Dendritic cell treated with granulocyte-macrophage colony-stimulating factor and Interleukin-4, amounts not matched to agents 40 ng/mL and 50 ng/mL, for 4 days (primary cell): ENCODE measurements around the gene NMNAT2.

Experiments
- H3K27ac Mint-ChIP-seq: one replicate; pipeline ENCODE4 v1.8.0; 2022; ENCODE audit warnings: mild to moderate bottlenecking, mixed read lengths
- H3K27me3 Mint-ChIP-seq: one replicate; pipeline ENCODE4 v1.8.0; 2022; ENCODE audit warnings: mild to moderate bottlenecking, mixed read lengths
- H3K36me3 Mint-ChIP-seq: one replicate; pipeline ENCODE4 v1.8.0; 2022; ENCODE audit warnings: low read depth, mixed read lengths
- H3K4me1 Mint-ChIP-seq: one replicate; pipeline ENCODE4 v1.8.0; 2022; ENCODE audit warnings: low read depth, mixed read lengths
- H3K4me3 Mint-ChIP-seq: one replicate; pipeline ENCODE4 v1.8.0; 2022; ENCODE audit warnings: mild to moderate bottlenecking, moderate library complexity, mixed read lengths
- H3K9me3 Mint-ChIP-seq: one replicate; pipeline ENCODE4 v1.8.0; 2022; ENCODE audit warnings: mixed read lengths
- intact Hi-C: fragments of 100-400 bp; cut with micrococcal nuclease; formaldehyde crosslinking; loops from one replicate; pipeline ENCODE4 v1.15.0; 2022

The NMNAT2 gene

GRCh38 chr1:183259924-183260323 is 158.3 kb downstream of the NMNAT2 start:
- intact Hi-C loops = no loop called here
- Mint-ChIP-seq H3K27ac (no peak overlapping the region), H3K4me1 (peaks cover 10% of the 10 kb centered on the region), H3K9me3 (no peaks in the 10 kb centered on the region), H3K36me3 (no peaks in the 10 kb centered on the region), H3K4me3 (no peak overlapping the region), H3K27me3 (peaks cover 16% of the 10 kb centered on the region)

GRCh38 chr1:183255073-183255472 is 163.1 kb downstream of the NMNAT2 start:
- Mint-ChIP-seq H3K9me3 (no peaks in the 10 kb centered on the region), H3K27me3 (peaks cover 18% of the 10 kb centered on the region), H3K4me3 (no peak overlapping the region), H3K36me3 (no peaks in the 10 kb centered on the region), H3K4me1 (peaks cover 11% of the 10 kb centered on the region), H3K27ac (no peak overlapping the region)
- intact Hi-C loops = no loop called here

- H3K36me3 Mint-ChIP-seq = no peaks in the 10 kb centered on the region
- intact Hi-C loops = no loop called here
- H3K27ac Mint-ChIP-seq = no peak overlapping the region
- H3K4me1 Mint-ChIP-seq = peaks cover 6% of the 10 kb centered on the region
- H3K27me3 Mint-ChIP-seq = peaks cover 5% of the 10 kb centered on the region
- H3K4me3 Mint-ChIP-seq = no peak overlapping the region
- no peaks in the 10 kb centered on the region for H3K9me3 Mint-ChIP-seq
Observed at GRCh38 chr1:183251959-183252450, 166.2 kb downstream of the NMNAT2 start.

GRCh38 chr1:183251101-183251958 is 166.8 kb downstream of the NMNAT2 start:
- no peak overlapping the region for H3K4me3 Mint-ChIP-seq
- no peak overlapping the region for H3K27ac Mint-ChIP-seq
- intact Hi-C loops = no loop called here
- no peaks in the 10 kb centered on the region for H3K36me3 Mint-ChIP-seq
- peaks cover 6% of the 10 kb centered on the region for H3K4me1 Mint-ChIP-seq
- H3K27me3 Mint-ChIP-seq = peaks cover 5% of the 10 kb centered on the region
- no peaks in the 10 kb centered on the region for H3K9me3 Mint-ChIP-seq

GRCh38 chr1:183249941-183250452 is 168.2 kb downstream of the NMNAT2 start:
- H3K27me3 Mint-ChIP-seq = peaks cover 5% of the 10 kb centered on the region
- no peaks in the 10 kb centered on the region for H3K36me3 Mint-ChIP-seq
- no peak overlapping the region for H3K4me3 Mint-ChIP-seq
- peaks cover 6% of the 10 kb centered on the region for H3K4me1 Mint-ChIP-seq
- intact Hi-C loops = no loop called here
- H3K9me3 Mint-ChIP-seq = no peaks in the 10 kb centered on the region
- H3K27ac Mint-ChIP-seq = no peak overlapping the region

GRCh38 chr1:183248989-183249691 is 169.0 kb downstream of the NMNAT2 start:
- Mint-ChIP-seq H3K27ac (no peak overlapping the region), H3K36me3 (no peaks in the 10 kb centered on the region), H3K27me3 (peaks cover 2% of the 10 kb centered on the region), H3K4me3 (no peak overlapping the region), H3K9me3 (no peaks in the 10 kb centered on the region), H3K4me1 (peaks cover 10% of the 10 kb centered on the region)
- intact Hi-C loops = no loop called here

- peaks cover 1% of the 10 kb centered on the region for H3K27me3 Mint-ChIP-seq
- H3K9me3 Mint-ChIP-seq = no peaks in the 10 kb centered on the region
Observed at GRCh38 chr1:183247931-183248330, 170.2 kb downstream of the NMNAT2 start.

GRCh38 chr1:183247484-183247883 is 170.7 kb downstream of the NMNAT2 start:
- Mint-ChIP-seq H3K27me3 (peaks cover under 1% of the 10 kb centered on the region), H3K4me1 (peaks cover 21% of the 10 kb centered on the region), H3K4me3 (no peak overlapping the region), H3K27ac (no peak overlapping the region), H3K36me3 (no peaks in the 10 kb centered on the region), H3K9me3 (no peaks in the 10 kb centered on the region)
- intact Hi-C loops = no loop called here

More at GRCh38 chr1:183247931-183248330, 170.2 kb downstream of the NMNAT2 start:
- Mint-ChIP-seq H3K4me1 (peaks cover 20% of the 10 kb centered on the region), H3K4me3 (no peak overlapping the region), H3K27ac (no peak overlapping the region), H3K36me3 (no peaks in the 10 kb centered on the region)
- intact Hi-C loops = no loop called here

DNA sequence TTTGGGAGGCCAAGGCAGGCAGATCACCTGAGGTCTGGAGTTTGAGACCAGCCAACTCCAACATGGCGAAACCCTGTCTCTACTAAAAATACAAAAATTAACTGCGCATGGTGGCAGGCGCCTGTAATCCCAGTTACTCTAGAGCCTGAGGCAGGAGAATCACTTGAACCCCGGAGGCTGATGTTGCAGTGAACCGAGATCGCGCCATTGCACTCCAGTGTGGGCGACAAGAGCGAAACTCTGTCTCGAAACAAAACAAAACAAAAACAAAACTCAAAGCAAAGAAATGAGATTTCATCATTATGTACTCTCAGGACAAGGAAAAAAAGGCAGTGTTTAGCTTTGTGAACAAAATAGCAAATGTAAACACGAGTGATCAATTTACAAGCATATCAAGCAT is 171.1 kb downstream of the NMNAT2 start:
- H3K27ac Mint-ChIP-seq = no peak overlapping the region
- H3K4me3 Mint-ChIP-seq = no peak overlapping the region
- H3K4me1 Mint-ChIP-seq = peaks cover 20% of the 10 kb centered on the region
- no peaks in the 10 kb centered on the region for H3K9me3 Mint-ChIP-seq
- intact Hi-C loops = no loop called here
- H3K36me3 Mint-ChIP-seq = no peaks in the 10 kb centered on the region
- no peaks in the 10 kb centered on the region for H3K27me3 Mint-ChIP-seq

DNA sequence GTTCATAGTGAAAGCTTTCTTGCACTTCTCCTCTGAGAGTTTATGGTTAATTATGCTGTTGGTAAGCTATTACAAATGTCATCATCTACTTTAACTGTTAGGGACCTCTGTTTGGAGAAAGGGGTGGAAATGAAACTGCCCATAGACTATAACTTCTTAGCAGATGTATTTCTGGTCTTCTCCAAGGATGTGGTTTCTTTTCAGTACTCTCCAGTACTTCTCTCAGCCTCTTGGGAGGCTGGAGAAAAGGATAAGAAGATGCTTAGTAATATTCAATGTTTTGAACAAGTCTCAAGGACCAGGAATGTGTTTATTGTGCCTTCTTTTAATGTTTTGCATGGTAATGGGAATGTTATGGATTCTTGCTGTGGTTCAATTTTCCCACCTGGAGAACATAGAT is 171.7 kb downstream of the NMNAT2 start:
- H3K4me1 Mint-ChIP-seq = peaks cover 15% of the 10 kb centered on the region
- no peaks in the 10 kb centered on the region for H3K36me3 Mint-ChIP-seq
- no peak overlapping the region for H3K27ac Mint-ChIP-seq
- H3K4me3 Mint-ChIP-seq = no peak overlapping the region
- no peaks in the 10 kb centered on the region for H3K9me3 Mint-ChIP-seq
- intact Hi-C loops = no loop called here
- H3K27me3 Mint-ChIP-seq = no peaks in the 10 kb centered on the region

DNA sequence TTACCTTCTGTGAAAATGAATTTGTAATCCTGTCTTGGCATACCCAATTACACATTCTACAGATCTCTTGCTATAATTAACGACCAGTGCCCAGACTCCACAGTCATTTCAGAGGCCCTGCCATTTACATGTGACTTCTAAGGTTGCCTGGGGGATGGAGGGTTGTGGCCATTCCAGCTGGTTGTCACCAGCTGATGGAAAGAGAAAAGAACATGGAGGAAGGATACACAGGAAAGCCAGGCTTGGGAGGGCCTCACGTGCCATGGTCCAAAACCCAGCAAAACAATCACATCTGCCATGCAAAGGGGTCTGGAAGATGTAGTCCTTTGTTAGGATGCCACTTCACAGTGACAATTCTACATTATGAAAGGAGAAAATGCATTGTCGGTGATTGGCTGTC is 172.8 kb downstream of the NMNAT2 start:
- no peak overlapping the region for H3K27ac Mint-ChIP-seq
- H3K9me3 Mint-ChIP-seq = no peaks in the 10 kb centered on the region
- peaks cover 15% of the 10 kb centered on the region for H3K4me1 Mint-ChIP-seq
- H3K36me3 Mint-ChIP-seq = no peaks in the 10 kb centered on the region
- H3K4me3 Mint-ChIP-seq = no peak overlapping the region
- intact Hi-C loops = no loop called here
- H3K27me3 Mint-ChIP-seq = no peaks in the 10 kb centered on the region

- intact Hi-C loops = no loop called here
- no peak overlapping the region for H3K27ac Mint-ChIP-seq
- H3K4me3 Mint-ChIP-seq = no peak overlapping the region
- H3K36me3 Mint-ChIP-seq = no peaks in the 10 kb centered on the region
- no peaks in the 10 kb centered on the region for H3K9me3 Mint-ChIP-seq
- peaks cover 15% of the 10 kb centered on the region for H3K4me1 Mint-ChIP-seq
- H3K27me3 Mint-ChIP-seq = no peaks in the 10 kb centered on the region
Observed at GRCh38 chr1:183244466-183244865, 173.7 kb downstream of the NMNAT2 start.

DNA sequence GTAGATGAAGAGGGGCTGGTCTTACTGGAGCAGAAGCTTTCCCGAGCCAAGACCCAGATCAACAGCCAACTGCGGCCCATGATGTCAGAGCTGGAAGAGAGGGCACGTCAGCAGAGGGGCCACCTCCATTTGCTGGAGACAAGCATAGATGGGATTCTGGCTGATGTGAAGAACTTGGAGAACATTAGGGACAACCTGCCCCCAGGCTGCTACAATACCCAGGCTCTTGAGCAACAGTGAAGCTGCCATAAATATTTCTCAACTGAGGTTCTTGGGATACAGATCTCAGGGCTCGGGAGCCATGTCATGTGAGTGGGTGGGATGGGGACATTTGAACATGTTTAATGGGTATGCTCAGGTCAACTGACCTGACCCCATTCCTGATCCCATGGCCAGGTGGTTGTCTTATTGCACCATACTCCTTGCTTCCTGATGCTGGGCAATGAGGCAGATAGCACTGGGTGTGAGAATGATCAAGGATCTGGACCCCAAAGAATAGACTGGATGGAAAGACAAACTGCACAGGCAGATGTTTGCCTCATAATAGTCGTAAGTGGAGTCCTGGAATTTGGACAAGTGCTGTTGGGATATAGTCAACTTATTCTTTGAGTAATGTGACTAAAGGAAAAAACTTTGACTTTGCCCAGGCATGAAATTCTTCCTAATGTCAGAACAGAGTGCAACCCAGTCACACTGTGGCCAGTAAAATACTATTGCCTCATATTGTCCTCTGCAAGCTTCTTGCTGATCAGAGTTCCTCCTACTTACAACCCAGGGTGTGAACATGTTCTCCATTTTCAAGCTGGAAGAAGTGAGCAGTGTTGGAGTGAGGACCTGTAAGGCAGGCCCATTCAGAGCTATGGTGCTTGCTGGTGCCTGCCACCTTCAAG is 174.8 kb downstream of the NMNAT2 start:
- no peaks in the 10 kb centered on the region for H3K9me3 Mint-ChIP-seq
- no peak overlapping the region for H3K4me3 Mint-ChIP-seq
- intact Hi-C loops = no loop called here
- H3K27me3 Mint-ChIP-seq = no peaks in the 10 kb centered on the region
- H3K4me1 Mint-ChIP-seq = peaks cover 15% of the 10 kb centered on the region
- no peaks in the 10 kb centered on the region for H3K36me3 Mint-ChIP-seq
- H3K27ac Mint-ChIP-seq = no peak overlapping the region
